ENCODE measurements around the gene AP1B1.

Gene AP1B1

DNA sequence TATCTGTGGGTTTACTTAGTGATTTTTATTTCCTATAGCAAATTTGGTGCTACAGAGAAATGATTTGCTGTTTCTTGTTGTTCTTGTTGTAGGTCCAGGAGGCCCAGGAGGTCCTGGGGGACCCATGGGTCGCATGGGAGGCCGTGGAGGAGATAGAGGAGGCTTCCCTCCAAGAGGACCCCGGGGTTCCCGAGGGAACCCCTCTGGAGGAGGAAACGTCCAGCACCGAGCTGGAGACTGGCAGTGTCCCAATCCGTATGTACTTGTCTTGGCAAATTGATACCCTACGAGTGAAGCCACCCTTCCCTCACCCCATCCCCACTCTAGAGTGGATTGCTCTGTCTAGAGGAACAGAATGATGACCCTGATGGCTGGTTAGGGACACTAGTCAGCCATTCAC lies 89.7 kb downstream of the AP1B1 start:
- DNase-seq, result no peak

GRCh38 chr22:29292379-29292778 lies 96.0 kb downstream of the AP1B1 start:
- no peak for DNase-seq

DNA sequence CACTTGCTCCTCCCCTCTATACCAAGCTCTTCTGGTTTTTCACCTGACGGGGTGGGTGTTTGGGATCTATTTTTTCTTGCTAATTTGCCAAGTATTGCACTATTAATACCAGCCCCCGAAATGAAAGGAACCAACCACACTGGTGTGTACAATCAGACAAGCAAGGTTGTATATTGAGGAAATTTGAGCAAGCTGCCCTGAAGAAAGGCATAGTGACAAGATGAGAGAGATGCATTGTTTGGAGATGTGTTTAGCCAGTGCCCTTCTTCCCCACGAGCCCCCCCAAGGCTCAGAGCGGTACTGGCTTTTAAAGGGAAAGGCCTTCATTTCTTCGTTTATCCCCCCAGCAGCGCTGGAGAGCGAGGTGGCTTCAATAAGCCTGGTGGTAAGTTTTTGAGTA lies 97.2 kb downstream of the AP1B1 start:
- DNase-seq, result no peak

DNA sequence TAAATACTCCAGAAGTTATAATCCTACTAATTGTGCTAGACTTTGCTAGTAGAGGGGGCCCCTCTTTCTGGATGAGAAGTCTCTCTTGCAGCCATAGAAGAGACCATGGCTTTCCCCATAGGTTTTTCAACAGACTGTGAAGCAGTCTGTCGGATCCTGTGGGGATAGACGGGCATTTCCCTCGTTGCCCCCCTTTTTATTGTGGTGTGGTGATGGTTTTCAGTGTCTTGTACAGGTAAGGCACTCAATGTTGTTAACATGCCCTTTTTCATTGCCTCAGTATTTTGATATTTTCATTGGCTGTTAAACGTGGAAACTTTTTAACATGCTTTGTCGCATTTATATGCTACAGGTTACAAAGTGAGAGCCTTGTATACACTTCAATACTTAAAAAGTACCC lies 98.3 kb downstream of the AP1B1 start:
- no peak for DNase-seq

GRCh38 chr22:29288837-29289236 lies 99.5 kb downstream of the AP1B1 start:
- no peak for DNase-seq

DNA sequence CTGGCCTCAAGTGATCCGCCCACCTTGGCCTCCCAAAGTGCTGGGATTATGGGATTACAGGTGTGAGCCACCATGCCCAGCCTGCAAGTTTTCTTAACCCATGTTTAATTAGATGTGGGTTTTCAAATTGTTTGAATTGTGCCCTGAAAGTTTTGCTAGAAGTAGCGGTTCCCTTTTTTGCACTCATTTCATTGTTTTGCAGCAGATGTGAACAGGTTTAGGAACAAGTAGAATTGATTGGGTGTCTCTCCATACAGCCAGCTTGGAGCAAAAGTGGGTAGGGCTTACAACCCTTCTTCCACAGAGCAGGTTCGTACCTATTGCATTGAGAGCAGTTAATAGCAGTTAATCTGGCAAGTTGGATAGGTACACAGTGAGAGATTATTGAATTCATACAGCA lies 104.2 kb downstream of the AP1B1 start:
- no peak for DNase-seq

- no peak for DNase-seq
These were observed 110.4 kb downstream of the AP1B1 start for GRCh38 chr22:29277927-29278326.
